WTC11 (cell line): ENCODE results near the gene GLS. TPM values are rescaled to one million over a fixed set of nuclear protein-coding genes. Genes with fewer than 3 reads are reported as not detected.

Experiments
- ATAC-seq: fragments of 200-7000 bp; cut with Tn5 transposase; 2 replicates; pipeline ENCODE4 v1.10.0; 2021; ENCODE audit warnings: mild to moderate bottlenecking, moderate library complexity
- CTCF ChIA-PET: fragments of 300-600 bp; sonication (Branson Sonifier 250); formaldehyde crosslinking; loops from one replicate; lab custom pipeline; 2021; ENCODE audit warnings: antibody characterized with exemption; lab: Charles Lee
- POLR2A ChIA-PET: fragments of 350-600 bp; sonication (Branson Sonifier 250); formaldehyde crosslinking; loops from one replicate; lab custom pipeline; 2021; ENCODE audit warnings: antibody characterized with exemption; lab: Charles Lee
- DNase-seq: peaks from one replicate; pipeline ENCODE4 v3.0.0; 2021; ENCODE audit warnings: low spot score
- H3K27ac Mint-ChIP-seq: 2 replicates; pipeline ENCODE4 v1.8.0; 2021; ENCODE audit warnings: mixed read lengths
- H3K27me3 Mint-ChIP-seq: 2 replicates; pipeline ENCODE4 v1.8.0; 2021; ENCODE audit warnings: low read depth, mild to moderate bottlenecking, moderate library complexity, mixed read lengths
- H3K36me3 Mint-ChIP-seq: 2 replicates; pipeline ENCODE4 v1.8.0; 2021; ENCODE audit warnings: mixed read lengths
- H3K4me1 Mint-ChIP-seq: 2 replicates; pipeline ENCODE4 v1.8.0; 2022; ENCODE audit warnings: mixed read lengths
- H3K4me3 Mint-ChIP-seq: 2 replicates; pipeline ENCODE4 v1.8.0; 2021; ENCODE audit warnings: mild to moderate bottlenecking, moderate library complexity, mixed read lengths
- H3K9me3 Mint-ChIP-seq: 2 replicates; pipeline ENCODE4 v1.8.0; 2021; ENCODE audit warnings: mixed read lengths
- ATF3 ChIP-seq: sonication (generic); formaldehyde crosslinking; conservative IDR thresholded peaks from 2 replicates; pipeline ENCODE4 v1.8.1; 2022; ENCODE audit warnings: mild to moderate bottlenecking, missing genetic modification reagents
- ATF6 ChIP-seq: sonication (generic); formaldehyde crosslinking; IDR thresholded peaks from 2 replicates; pipeline ENCODE4 v1.8.1; 2023; ENCODE audit warnings: mild to moderate bottlenecking, missing genetic modification reagents
- CBFB ChIP-seq: sonication (generic); formaldehyde crosslinking; IDR thresholded peaks from 2 replicates; pipeline ENCODE4 v1.8.1; 2022; ENCODE audit warnings: mild to moderate bottlenecking, low read depth, missing genetic modification reagents
- E2F1 ChIP-seq: sonication (generic); formaldehyde crosslinking; IDR thresholded peaks from 2 replicates; pipeline ENCODE4 v1.8.0; 2022; ENCODE audit warnings: mild to moderate bottlenecking, missing genetic modification reagents
- E2F4 ChIP-seq: sonication (generic); formaldehyde crosslinking; IDR thresholded peaks from 2 replicates; pipeline ENCODE4 v1.8.1; 2022; ENCODE audit warnings: low read depth, mild to moderate bottlenecking, moderate library complexity, missing genetic modification reagents, borderline replicate concordance
- FOXP1 ChIP-seq: sonication (generic); formaldehyde crosslinking; IDR thresholded peaks from 2 replicates; pipeline ENCODE4 v1.8.0; 2022; ENCODE audit warnings: missing genetic modification reagents, mild to moderate bottlenecking, moderate library complexity, borderline replicate concordance
- GABPB1 ChIP-seq: sonication (generic); formaldehyde crosslinking; IDR thresholded peaks from 2 replicates; pipeline ENCODE4 v1.8.1; 2023; ENCODE audit warnings: mild to moderate bottlenecking, missing genetic modification reagents
- GRHL2 ChIP-seq: fragments of 250-450 bp; sonication (Bioruptor Pico); IDR thresholded peaks from 2 replicates; pipeline ENCODE4 v1.8.0; 2022; ENCODE audit warnings: mild to moderate bottlenecking, moderate library complexity; ENCODE audit not compliant: insufficient replicate concordance, severe bottlenecking
- JUN ChIP-seq: sonication (generic); formaldehyde crosslinking; IDR thresholded peaks from 2 replicates; pipeline ENCODE4 v1.8.0; 2023; ENCODE audit warnings: mild to moderate bottlenecking, missing genetic modification reagents
- MAX ChIP-seq: sonication (generic); formaldehyde crosslinking; IDR thresholded peaks from 2 replicates; pipeline ENCODE4 v1.8.0; 2022; ENCODE audit warnings: mild to moderate bottlenecking, missing genetic modification reagents
- NR3C1 ChIP-seq: sonication (generic); formaldehyde crosslinking; conservative IDR thresholded peaks from 2 replicates; pipeline ENCODE4 v1.8.1; 2023; ENCODE audit warnings: low read depth, mild to moderate bottlenecking, missing genetic modification reagents
- OVOL2 ChIP-seq: fragments of 250-450 bp; sonication (Bioruptor Pico); IDR thresholded peaks from 2 replicates; pipeline ENCODE4 v1.9.0; 2021; ENCODE audit warnings: mild to moderate bottlenecking, borderline replicate concordance
- STAT6 ChIP-seq: sonication (generic); formaldehyde crosslinking; conservative IDR thresholded peaks from 2 replicates; pipeline ENCODE4 v1.8.1; 2023; ENCODE audit warnings: mild to moderate bottlenecking, low read depth, missing genetic modification reagents, moderate library complexity
- ZMAT4 ChIP-seq: fragments of 250-450 bp; sonication (Bioruptor Pico); IDR thresholded peaks from 2 replicates; pipeline ENCODE4 v1.9.0; 2021; ENCODE audit warnings: mild to moderate bottlenecking
- ZNF219 ChIP-seq: sonication (generic); formaldehyde crosslinking; IDR thresholded peaks from 2 replicates; pipeline ENCODE4 v1.8.0; 2023; ENCODE audit warnings: missing genetic modification reagents, mild to moderate bottlenecking, borderline replicate concordance
- ZNF317 ChIP-seq: sonication (generic); formaldehyde crosslinking; IDR thresholded peaks from 2 replicates; pipeline ENCODE4 v1.8.1; 2023; ENCODE audit warnings: low read depth, mild to moderate bottlenecking, moderate library complexity, missing genetic modification reagents, borderline replicate concordance
- ZNF512 ChIP-seq: sonication (generic); formaldehyde crosslinking; IDR thresholded peaks from 2 replicates; pipeline ENCODE4 v1.8.1; 2022; ENCODE audit warnings: missing genetic modification reagents, borderline replicate concordance
- ZSCAN18 ChIP-seq: fragments of 250-450 bp; sonication (Bioruptor Pico); IDR thresholded peaks from 2 replicates; pipeline ENCODE4 v2.1.2; 2022; ENCODE audit warnings: mild to moderate bottlenecking, moderate library complexity
- total RNA-seq: library from RNA; stranded (reverse); gene quantifications from 3 replicates; pipeline ENCODE4 v1.2.3, GENCODE V29; 2021

GLS gene
- total RNA-seq, 1 experiment from 2014 or later: 115 TPM

- TF ChIP-seq ATF6 (CRISPR knock-in tag): no peak
- no peak for TF ChIP-seq STAT6
- no peak for TF ChIP-seq CBFB (CRISPR knock-in tag)
- no peak for TF ChIP-seq GABPB1 (CRISPR knock-in tag)
- TF ChIP-seq FOXP1 (CRISPR knock-in tag): no peak
- no peak for TF ChIP-seq ZNF219 (CRISPR knock-in tag)
- TF ChIP-seq ZSCAN18 (CRISPR knock-in tag): no peak
- TF ChIP-seq ZNF317: no peak
- no peak for TF ChIP-seq ATF3
- TF ChIP-seq JUN (CRISPR knock-in tag): no peak
- TF ChIP-seq ZMAT4 (CRISPR knock-in tag): no peak
- TF ChIP-seq ZNF512 (CRISPR knock-in tag): no peak
- TF ChIP-seq NR3C1: no peak
- TF ChIP-seq, all 79 proteins: peak for 0
- H3K36me3 Mint-ChIP-seq: peaks cover 23% of the 10 kb centered on the region
- no peak overlapping the region for H3K27ac Mint-ChIP-seq
- no peak for DNase-seq
- no peaks in the 10 kb centered on the region for H3K27me3 Mint-ChIP-seq
- ChIA-PET CTCF (interaction anchor here (0.8 kb wide), 1 partner anchor 10 kb away, joined by 3 read pairs; no protein-coding TSS in a partner anchor), POLR2A (interaction anchor here (2.5 kb wide), 1 partner anchor 12 kb away, joined by 10 read pairs; no protein-coding TSS in a partner anchor)
- H3K9me3 Mint-ChIP-seq: no peaks in the 10 kb centered on the region
- ATAC-seq: no peak
- no peak overlapping the region for H3K4me3 Mint-ChIP-seq
- peaks cover 27% of the 10 kb centered on the region for H3K4me1 Mint-ChIP-seq
These were observed 12.5 kb downstream of the GLS start for GRCh38 chr2:190893157-190893556.

- H3K4me3 Mint-ChIP-seq: no peak overlapping the region
- TF ChIP-seq E2F1 (CRISPR knock-in tag): no peak
- TF ChIP-seq E2F4 (CRISPR knock-in tag): no peak
- no peak for TF ChIP-seq OVOL2 (CRISPR knock-in tag)
- TF ChIP-seq GRHL2 (CRISPR knock-in tag): no peak
- no peak for TF ChIP-seq MAX (CRISPR knock-in tag)
- TF ChIP-seq, all 79 proteins: peak for 0
- Mint-ChIP-seq H3K27me3 (no peaks in the 10 kb centered on the region), H3K9me3 (no peaks in the 10 kb centered on the region), H3K36me3 (peaks cover 30% of the 10 kb centered on the region), H3K27ac (peak overlapping the region; percentile 73), H3K4me1 (peaks cover 11% of the 10 kb centered on the region)
- DNase-seq (no peak), ATAC-seq (no peak)
- ChIA-PET POLR2A (no interaction called here), CTCF (no interaction called here)
These were observed 15.9 kb downstream of the GLS start for GRCh38 chr2:190896477-190896876.
